ENCODE measurements around the gene CACNA1E. TPM values are rescaled to one million over a fixed set of nuclear protein-coding genes. Genes with fewer than 3 reads are reported as not detected.

The CACNA1E gene
- total RNA-seq, 2 experiments from 2014 or later = 0.04 TPM; not detected in 1

DNA sequence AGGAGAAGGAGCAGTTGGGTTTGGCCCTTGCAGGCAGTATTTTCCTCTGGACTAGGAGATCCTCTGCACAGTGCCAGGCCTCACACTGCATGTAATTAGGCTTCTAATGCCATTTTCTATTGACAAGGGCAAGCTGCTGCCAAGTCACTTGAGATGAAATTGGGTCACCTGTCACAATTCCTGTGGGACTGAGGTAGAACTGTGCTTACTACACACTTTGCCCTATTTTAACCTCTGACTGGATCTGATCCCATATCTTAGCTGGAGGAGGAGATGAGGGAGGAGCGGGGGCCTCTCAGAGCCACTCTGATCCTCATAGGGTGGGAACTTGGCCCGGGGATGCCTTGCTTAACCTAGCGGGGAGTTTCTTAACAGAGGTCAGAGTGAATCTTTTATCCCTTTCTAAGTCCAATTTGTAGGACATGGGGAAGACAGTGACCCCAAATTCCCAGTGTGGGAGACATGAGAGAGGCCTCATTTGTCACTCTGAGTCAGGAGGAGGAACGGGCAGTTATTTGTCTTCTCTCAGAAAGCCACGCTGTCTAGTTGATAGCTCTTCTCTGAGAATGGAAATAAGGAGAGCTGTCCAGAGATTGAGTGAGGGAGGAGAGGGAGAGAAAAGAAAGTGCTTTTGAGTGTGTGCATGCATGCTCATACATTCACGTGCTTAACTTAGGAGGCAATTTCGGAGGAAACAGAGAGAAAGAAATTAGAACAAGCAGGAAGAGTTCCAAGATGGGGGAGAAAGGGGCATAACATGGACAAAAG is 121.3 kb downstream of the CACNA1E start:
- Mint-ChIP-seq H3K27me3 (peaks cover 31% of the 10 kb centered on the region), H3K36me3 (no peaks in the 10 kb centered on the region), H3K4me1 (no peaks in the 10 kb centered on the region), H3K27ac (no peak overlapping the region), H3K9me3 (no peaks in the 10 kb centered on the region), H3K4me3 (no peak overlapping the region)
- no peak for DNase-seq

DNA sequence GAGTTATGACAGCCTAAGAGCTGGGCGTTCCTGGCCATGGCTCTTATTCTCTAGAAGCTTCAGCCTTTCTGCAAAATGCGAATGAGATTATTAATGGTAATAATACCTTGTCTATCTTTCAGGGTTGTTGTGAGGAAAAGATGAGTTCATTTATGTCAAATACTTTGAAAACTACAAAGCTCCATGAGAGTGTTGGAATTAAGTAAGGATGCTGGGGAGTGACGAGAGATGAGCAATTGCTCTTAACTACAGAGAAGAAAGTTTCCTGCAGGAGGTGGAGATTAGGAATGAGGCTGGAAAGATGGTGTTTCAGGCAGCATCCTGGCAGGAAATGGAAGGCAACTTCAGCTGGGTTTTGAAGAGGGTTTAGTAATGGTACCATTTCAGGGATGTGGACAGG is 124.2 kb downstream of the CACNA1E start:
- Mint-ChIP-seq H3K27me3 (peaks cover 16% of the 10 kb centered on the region), H3K4me3 (no peak overlapping the region), H3K27ac (no peak overlapping the region), H3K4me1 (no peaks in the 10 kb centered on the region), H3K9me3 (no peaks in the 10 kb centered on the region), H3K36me3 (no peaks in the 10 kb centered on the region)
- DNase-seq = no peak

DNA sequence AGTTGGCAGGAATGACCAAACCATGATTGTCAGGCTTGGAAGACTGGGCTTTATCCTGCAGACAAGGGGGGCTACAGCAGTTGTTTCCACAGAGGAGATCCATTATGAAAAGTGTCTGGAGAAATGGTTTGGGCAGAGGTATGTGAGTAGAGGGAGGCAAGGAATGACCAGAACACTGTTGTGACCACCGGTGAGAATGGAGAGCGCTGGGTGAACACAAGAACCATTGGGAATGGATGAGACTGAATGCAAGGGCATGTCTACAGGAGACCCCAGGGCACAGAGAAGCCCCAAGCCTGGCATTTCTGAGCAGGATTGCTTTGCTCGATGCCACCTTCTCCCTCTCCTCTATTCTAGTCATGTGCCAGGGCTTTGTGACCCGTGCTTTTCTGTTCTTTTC is 125.1 kb downstream of the CACNA1E start:
- no peaks in the 10 kb centered on the region for H3K36me3 Mint-ChIP-seq
- no peak for DNase-seq
- no peaks in the 10 kb centered on the region for H3K9me3 Mint-ChIP-seq
- no peak overlapping the region for H3K27ac Mint-ChIP-seq
- H3K4me3 Mint-ChIP-seq = no peak overlapping the region
- H3K4me1 Mint-ChIP-seq = no peaks in the 10 kb centered on the region
- peaks cover 16% of the 10 kb centered on the region for H3K27me3 Mint-ChIP-seq

DNA sequence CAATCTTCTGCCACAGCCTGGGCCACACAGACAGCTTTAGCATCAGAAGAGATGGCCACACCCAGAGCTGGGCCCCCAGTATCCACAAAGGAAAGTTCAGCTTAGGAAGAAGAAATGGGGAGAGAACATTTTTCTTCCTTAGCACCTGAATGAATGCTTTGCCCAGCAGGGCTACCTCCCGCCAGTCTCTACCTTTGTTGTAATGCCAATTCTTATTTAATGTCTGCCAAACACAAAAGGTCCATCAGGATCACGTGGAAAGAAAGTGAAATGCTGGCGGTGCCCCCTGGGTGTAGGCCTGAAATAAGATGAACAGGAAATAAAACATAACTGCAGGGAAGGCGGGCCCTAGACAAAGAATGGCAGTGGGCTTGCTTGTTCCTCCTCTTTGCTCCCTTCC is 125.6 kb downstream of the CACNA1E start:
- peaks cover 2% of the 10 kb centered on the region for H3K9me3 Mint-ChIP-seq
- H3K36me3 Mint-ChIP-seq = no peaks in the 10 kb centered on the region
- H3K4me3 Mint-ChIP-seq = no peak overlapping the region
- no peaks in the 10 kb centered on the region for H3K4me1 Mint-ChIP-seq
- peaks cover 16% of the 10 kb centered on the region for H3K27me3 Mint-ChIP-seq
- no peak for DNase-seq
- no peak overlapping the region for H3K27ac Mint-ChIP-seq

DNA sequence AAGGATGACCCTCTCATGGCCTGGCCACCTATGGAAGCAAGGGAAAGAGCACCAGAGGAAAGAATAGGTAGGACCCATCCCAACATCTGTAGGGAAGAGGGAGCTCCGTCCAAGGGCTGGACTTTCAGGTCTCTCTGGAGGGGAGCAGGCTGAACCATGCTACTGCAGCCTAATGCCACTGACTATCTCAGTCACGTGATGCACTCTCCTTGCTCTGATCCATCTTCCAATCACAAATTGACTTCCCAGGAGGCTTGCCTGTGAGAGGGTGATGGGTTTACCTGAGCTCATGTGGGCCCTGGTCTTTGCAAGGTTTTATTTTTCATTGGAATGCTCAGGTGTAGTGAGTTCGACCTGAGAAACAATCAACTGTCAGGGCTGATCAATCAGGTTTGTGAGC is 128.8 kb downstream of the CACNA1E start:
- Mint-ChIP-seq H3K27ac (no peak overlapping the region), H3K9me3 (peaks cover 2% of the 10 kb centered on the region), H3K4me3 (no peak overlapping the region), H3K27me3 (peaks cover 8% of the 10 kb centered on the region), H3K36me3 (no peaks in the 10 kb centered on the region), H3K4me1 (no peaks in the 10 kb centered on the region)
- DNase-seq = no peak

DNA sequence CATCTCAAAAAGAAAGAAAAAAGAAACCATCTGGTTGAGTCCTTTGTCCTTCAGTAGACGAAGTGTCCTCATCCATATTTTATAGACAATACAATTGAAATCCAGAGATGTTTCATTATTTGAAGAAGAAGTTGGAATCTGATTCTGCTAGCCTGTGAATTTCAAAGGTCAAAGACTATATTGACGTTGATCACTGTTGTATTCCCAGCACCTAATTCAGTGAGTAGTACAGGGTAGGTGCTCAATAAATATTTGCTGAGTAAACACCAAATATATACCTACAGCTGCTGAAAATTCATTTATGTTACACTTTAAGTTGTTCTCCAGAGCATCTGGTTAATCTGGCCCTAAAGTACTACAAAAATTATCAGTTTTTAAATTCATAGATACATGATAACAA is 135.2 kb downstream of the CACNA1E start:
- Mint-ChIP-seq H3K27me3 (peaks cover 6% of the 10 kb centered on the region), H3K36me3 (no peaks in the 10 kb centered on the region)

DNA sequence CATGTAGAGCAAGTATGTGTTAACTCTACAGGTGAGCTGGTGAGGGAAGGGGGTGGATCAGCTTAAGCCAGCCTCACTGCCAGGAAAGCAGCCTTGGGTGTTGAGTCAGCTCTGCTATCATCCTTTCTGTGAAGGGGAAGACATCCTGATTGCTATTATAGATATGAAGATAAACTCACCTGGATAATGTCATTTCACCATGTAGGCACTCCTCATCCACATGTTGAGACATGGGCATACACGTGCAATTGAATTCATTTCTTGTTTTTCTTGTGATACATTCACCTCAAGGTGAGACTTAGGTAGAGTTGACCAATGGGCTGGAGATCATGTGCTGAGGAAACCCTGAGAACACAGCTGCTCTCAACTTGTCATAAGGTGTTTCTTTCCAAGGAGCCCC is 136.9 kb downstream of the CACNA1E start:
- Mint-ChIP-seq H3K27ac (no peak overlapping the region), H3K9me3 (no peaks in the 10 kb centered on the region), H3K4me1 (no peaks in the 10 kb centered on the region), H3K27me3 (peaks cover 6% of the 10 kb centered on the region), H3K4me3 (no peak overlapping the region), H3K36me3 (no peaks in the 10 kb centered on the region)
- no peak for DNase-seq

More for the DNA sequence above, 135.2 kb downstream of the CACNA1E start:
- Mint-ChIP-seq H3K9me3 (peaks cover 2% of the 10 kb centered on the region), H3K27ac (no peak overlapping the region), H3K4me1 (no peaks in the 10 kb centered on the region), H3K4me3 (no peak overlapping the region)
- DNase-seq = no peak

DNA sequence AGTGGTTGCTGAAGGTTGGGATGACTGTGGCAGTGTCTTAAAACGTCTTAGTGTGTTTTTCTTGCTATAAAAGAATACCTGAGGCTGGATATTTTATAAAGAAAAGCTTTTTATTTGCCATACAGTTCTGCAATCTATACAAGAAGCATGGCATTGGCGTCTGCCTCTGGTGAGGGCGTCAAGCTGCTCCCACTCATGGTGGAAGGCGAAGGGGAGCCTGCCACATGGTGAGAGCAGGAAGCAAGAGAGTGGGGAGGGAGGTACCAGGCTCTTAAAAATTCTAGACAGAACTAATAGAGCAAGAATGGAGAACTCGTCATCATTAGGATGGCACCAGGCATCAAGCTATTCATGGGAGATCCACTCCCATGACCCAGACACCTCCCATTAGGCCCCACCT is 140.5 kb downstream of the CACNA1E start:
- no peak for DNase-seq
- no peaks in the 10 kb centered on the region for H3K36me3 Mint-ChIP-seq
- H3K27me3 Mint-ChIP-seq = peaks cover 16% of the 10 kb centered on the region
- no peaks in the 10 kb centered on the region for H3K4me1 Mint-ChIP-seq
- no peak overlapping the region for H3K27ac Mint-ChIP-seq
- H3K4me3 Mint-ChIP-seq = no peak overlapping the region
- H3K9me3 Mint-ChIP-seq = no peaks in the 10 kb centered on the region

DNA sequence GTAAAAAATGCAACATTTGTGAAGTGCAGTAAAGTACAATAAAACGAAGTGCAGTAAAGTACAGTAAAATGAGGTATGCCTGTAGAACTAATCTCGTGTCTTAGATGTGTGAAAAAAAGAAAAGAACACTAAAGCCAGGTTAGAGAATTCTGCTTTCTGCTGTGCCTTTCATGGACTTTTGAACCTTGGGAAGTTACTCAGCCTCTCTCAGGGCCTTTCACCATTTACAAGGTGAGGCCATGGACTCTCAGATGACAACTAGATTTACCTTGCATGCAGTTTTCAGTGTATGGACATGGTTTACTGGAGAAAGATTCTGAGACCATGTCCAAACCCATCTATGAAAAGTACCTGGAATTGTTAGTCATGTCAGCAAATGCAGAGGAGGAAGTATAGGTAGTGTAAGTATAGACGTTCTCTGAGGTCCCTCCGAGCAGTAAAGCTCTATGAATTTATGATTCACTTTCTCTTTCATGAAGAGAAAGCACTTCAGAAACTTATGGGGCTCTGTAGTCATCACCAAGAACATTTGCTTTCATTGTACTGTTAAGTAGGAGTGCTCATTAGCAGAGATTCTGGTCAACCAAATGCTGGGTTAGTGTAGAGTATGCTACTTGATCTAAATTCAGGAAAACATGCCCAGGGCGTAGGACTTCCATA is 143.1 kb downstream of the CACNA1E start:
- Mint-ChIP-seq H3K27ac (no peak overlapping the region), H3K9me3 (no peaks in the 10 kb centered on the region), H3K4me3 (no peak overlapping the region), H3K36me3 (no peaks in the 10 kb centered on the region), H3K27me3 (peaks cover 23% of the 10 kb centered on the region), H3K4me1 (no peaks in the 10 kb centered on the region)
- DNase-seq = no peak

DNA sequence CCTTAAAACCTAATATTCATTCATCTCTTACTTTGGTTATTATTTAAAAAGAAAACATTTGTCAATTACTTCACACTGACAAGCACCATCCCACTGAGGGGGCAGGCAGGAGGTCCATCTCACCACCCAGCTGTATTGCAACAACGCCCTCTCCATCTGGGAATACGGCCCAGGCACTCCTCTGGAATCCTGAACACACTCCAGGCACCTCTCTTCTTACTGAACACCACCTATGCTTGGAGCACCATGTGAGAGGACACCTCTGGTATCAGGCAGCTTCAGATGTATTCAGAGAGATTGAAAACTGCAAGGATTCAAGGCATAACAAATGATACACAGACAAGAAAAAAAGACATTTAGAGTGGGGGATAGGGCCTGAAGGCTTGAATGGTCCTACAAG is 147.1 kb downstream of the CACNA1E start:
- H3K27me3 Mint-ChIP-seq = peaks cover 32% of the 10 kb centered on the region

DNA sequence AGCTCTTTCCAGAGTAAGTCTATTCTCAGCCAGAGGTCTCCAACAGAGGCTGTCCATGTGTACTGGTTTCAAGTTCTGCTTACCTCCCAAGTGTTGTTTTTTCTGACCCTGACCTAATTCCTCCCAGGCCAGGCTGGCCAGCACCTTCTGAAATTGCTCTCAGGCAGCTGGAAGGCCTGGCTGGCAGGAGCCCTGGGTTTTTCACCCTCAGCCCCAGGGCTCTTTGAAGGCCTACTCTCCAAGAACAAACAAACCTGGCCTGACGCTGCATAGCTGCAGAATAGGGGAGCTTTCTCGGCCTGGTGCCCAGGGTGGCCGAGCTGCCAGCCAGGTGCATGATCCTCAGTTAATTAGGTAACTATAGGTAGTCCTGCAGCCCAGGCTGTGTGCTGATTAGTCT is 147.5 kb downstream of the CACNA1E start:
- no peak overlapping the region for H3K27ac Mint-ChIP-seq
- peaks cover 28% of the 10 kb centered on the region for H3K27me3 Mint-ChIP-seq
- no peaks in the 10 kb centered on the region for H3K36me3 Mint-ChIP-seq
- DNase-seq = no peak
- no peaks in the 10 kb centered on the region for H3K4me1 Mint-ChIP-seq
- H3K9me3 Mint-ChIP-seq = no peaks in the 10 kb centered on the region
- no peak overlapping the region for H3K4me3 Mint-ChIP-seq

More for the DNA sequence above, 147.1 kb downstream of the CACNA1E start:
- no peaks in the 10 kb centered on the region for H3K9me3 Mint-ChIP-seq
- H3K4me1 Mint-ChIP-seq = no peaks in the 10 kb centered on the region
- H3K27ac Mint-ChIP-seq = no peak overlapping the region
- H3K4me3 Mint-ChIP-seq = no peak overlapping the region
- DNase-seq = no peak
- H3K36me3 Mint-ChIP-seq = no peaks in the 10 kb centered on the region

DNA sequence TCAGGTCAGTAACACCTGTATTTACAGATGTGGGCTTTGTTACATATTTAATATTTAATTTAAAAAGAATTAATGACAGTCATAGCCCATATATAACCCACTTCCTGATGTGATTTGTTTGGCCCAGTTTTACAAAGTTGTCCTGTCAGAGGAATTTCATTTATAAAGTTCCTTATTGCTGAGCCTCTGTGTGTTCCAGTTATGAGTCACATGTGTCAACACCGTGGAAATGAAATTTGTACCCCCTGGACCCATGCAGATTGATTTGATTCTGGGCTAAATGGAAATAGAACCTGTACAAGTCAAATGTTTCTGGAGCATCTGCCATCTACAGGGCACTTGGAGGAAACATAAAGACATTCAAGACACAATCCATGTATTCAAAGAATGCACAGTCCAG is 149.2 kb downstream of the CACNA1E start:
- H3K27me3 Mint-ChIP-seq = peaks cover 23% of the 10 kb centered on the region
- no peaks in the 10 kb centered on the region for H3K4me1 Mint-ChIP-seq
- no peak overlapping the region for H3K27ac Mint-ChIP-seq
- no peaks in the 10 kb centered on the region for H3K9me3 Mint-ChIP-seq
- no peaks in the 10 kb centered on the region for H3K36me3 Mint-ChIP-seq
- H3K4me3 Mint-ChIP-seq = no peak overlapping the region
- no peak for DNase-seq

DNA sequence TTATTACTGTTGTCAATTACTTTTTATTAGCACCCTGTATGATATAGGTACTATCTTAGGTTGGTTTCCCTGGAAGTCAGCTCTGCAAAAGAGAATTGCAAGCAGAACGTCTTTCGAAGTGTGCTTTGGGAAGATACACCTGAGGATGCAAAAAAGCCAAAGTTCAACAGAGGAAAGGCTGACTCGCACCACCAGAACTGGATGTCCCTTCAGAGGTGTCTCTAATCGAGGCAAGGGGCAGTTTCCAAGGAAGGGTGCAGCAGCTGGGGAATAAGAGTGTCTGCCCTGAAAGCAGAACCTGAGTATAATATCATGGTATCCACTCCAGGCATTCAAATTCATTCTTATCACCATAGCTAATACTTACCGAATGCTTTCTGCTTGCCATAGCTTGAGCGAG is 149.6 kb downstream of the CACNA1E start:
- Mint-ChIP-seq H3K9me3 (no peaks in the 10 kb centered on the region), H3K27ac (no peak overlapping the region), H3K4me1 (no peaks in the 10 kb centered on the region), H3K27me3 (peaks cover 19% of the 10 kb centered on the region), H3K4me3 (no peak overlapping the region), H3K36me3 (no peaks in the 10 kb centered on the region)
- DNase-seq = no peak

DNA sequence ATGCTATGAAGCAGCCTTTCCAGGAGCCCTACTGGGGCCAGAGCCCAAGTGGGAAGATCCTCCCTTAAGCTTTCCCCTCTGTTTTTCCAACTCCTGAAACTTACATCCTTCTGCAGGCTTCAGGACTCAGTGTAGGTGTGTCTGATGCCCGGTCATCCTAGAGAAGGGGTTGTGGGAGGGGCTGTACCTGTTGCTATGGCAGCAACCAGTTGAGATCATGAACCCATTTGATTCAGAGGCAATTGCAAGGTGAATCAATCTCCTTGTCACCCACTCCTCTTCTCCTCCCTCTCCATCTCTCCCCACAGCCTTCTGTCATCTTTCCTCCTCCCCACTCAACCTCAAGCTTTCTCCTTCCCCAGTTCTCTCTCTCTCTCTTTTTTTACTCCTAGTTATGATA is 151.8 kb downstream of the CACNA1E start:
- DNase-seq = no peak
- Mint-ChIP-seq H3K27ac (no peak overlapping the region), H3K27me3 (peaks cover 19% of the 10 kb centered on the region), H3K4me1 (no peaks in the 10 kb centered on the region), H3K9me3 (no peaks in the 10 kb centered on the region), H3K4me3 (no peak overlapping the region), H3K36me3 (no peaks in the 10 kb centered on the region)

DNA sequence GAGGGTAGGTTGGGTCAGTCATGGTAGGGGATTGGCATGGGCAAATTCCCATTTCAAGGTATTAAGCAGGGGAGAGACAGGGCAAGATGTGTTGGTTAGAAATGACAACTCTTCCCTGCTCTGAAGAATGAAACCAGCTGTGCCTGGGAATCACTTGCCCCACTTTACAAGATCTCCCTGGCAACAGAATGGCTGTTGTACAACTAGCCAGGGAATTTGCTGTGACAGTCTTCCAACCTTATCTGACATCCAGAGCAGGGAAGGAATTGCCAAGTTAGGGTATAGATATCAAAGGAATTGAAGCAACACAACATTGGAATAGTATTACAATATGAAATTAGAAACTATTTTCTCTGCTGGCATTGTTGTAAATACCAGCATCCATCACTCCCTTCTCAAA is 154.7 kb downstream of the CACNA1E start:
- Mint-ChIP-seq H3K27ac (no peak overlapping the region), H3K9me3 (no peaks in the 10 kb centered on the region), H3K27me3 (peaks cover 12% of the 10 kb centered on the region), H3K36me3 (no peaks in the 10 kb centered on the region), H3K4me1 (no peaks in the 10 kb centered on the region), H3K4me3 (no peak overlapping the region)
- DNase-seq = no peak

DNA sequence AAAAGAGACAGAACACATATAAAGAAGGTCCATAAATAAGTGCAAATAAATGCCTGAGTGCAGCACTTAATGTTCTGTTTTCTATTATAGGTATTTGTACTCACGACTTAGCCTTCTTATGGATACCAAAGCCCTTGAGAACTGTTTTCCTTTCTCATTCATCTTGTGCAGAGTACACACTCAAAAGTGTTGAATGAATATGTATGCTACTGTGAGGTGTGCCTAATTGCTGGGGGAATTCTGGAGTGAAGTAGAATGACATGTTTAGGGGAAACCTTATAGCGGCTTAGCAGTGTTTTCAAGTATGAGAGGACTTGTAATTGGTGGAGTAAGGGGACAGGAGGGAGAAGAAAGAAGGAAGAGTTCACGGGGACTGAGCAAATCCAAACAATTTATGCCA is 157.6 kb downstream of the CACNA1E start:
- H3K4me3 Mint-ChIP-seq = no peak overlapping the region
- no peaks in the 10 kb centered on the region for H3K4me1 Mint-ChIP-seq
- no peak overlapping the region for H3K27ac Mint-ChIP-seq
- H3K27me3 Mint-ChIP-seq = peaks cover 16% of the 10 kb centered on the region
- no peaks in the 10 kb centered on the region for H3K9me3 Mint-ChIP-seq
- H3K36me3 Mint-ChIP-seq = no peaks in the 10 kb centered on the region
- DNase-seq = no peak

Data from activated naive CD8-positive, alpha-beta T cell treated with anti-CD3 and anti-CD28 coated beads for 36 hours (primary cell).